Adrenal gland (tissue), 12 donors: ENCODE measurements around the gene ZBTB7C. TPM values are rescaled to one million over a fixed set of nuclear protein-coding genes. Genes with fewer than 3 reads are reported as not detected.

Experiments
- DNase-seq, 7 donors: peaks; one replicate each; pipeline ENCODE4 v3.0.0-alpha.2; 2019 to 2020
- H3K27ac ChIP-seq, 5 donors: fragments of 200-600 bp; sonication (generic) in 4 of 5; 1 replicate in 3 of 5; 2 replicates in 2 of 5; pipeline versions ENCODE4 v1.5.1 to v1.8.0; 2016 to 2020; ENCODE audit warnings: mild to moderate bottlenecking in 1 of 5
- H3K27me3 ChIP-seq: fragments of 200-600 bp; 2 replicates; pipeline ENCODE4 v1.8.0; 2021
- H3K36me3 ChIP-seq, 2 donors: fragments of 200-600 bp; replicated peaks in 1 of 2; 1 replicate in 1 of 2; 2 replicates in 1 of 2; pipeline versions ENCODE4 v1.5.1 to v1.8.0; 2018 to 2022
- H3K4me1 ChIP-seq, 2 donors: fragments of 200-600 bp; replicated peaks in 1 of 2; 1 replicate in 1 of 2; 2 replicates in 1 of 2; pipeline versions ENCODE4 v1.5.1 to v1.8.0; 2018 to 2021
- H3K4me3 ChIP-seq, 4 donors: fragments of 200-600 bp; sonication (generic) in 3 of 4; one replicate each; pipeline ENCODE4 v1.5.1; 2016 to 2018
- H3K9me3 ChIP-seq, 3 donors: fragments of 200-600 bp; sonication (generic) in 1 of 3; replicated peaks in 1 of 3; 1 replicate in 2 of 3; 2 replicates in 1 of 3; pipeline versions ENCODE4 v1.5.1 to v1.8.0; 2016 to 2021
- POLR2A ChIP-seq, 2 donors: fragments of 450-650 bp; IDR thresholded peaks; one replicate each; pipeline ENCODE4 v1.6.1; 2017; ENCODE audit warnings: antibody characterized with exemption in 2 of 2, mild to moderate bottlenecking in 2 of 2, moderate library complexity in 1 of 2
- WGBS, 4 donors: extraction: QIAGEN DNeasy Blood & Tissue Kit in 2 of 4; methylation state at CpG; one replicate each; pipeline versions ENCODE4 v1.1.5 to v1.1.7; 2013 to 2017; 5-methylcytosine and 5-hydroxymethylcytosine counted together
- intact Hi-C, 2 donors: fragments of 100-400 bp; cut with DNase I; formaldehyde crosslinking; loops; one replicate each; pipeline versions ENCODE4 v1.14.1 to v1.15.0; 2022 to 2023
- polyA plus RNA-seq, 3 donors: library from polyadenylated mRNA; stranded (reverse); fragments of 200-250 nt in 2 of 3; fragments of 350-450 nt in 1 of 3; fragmentation: Illumina TruSeq in 1 of 3; extraction: RNeasy Lipid Tissue Mini Kit (QIAGEN cat#74804) in 1 of 3; gene quantifications; one replicate each; pipeline ENCODE4 v1.2.3, GENCODE V29; 2013 to 2014
- total RNA-seq, 9 donors: library from RNA; depleted of rRNA in 4 of 9; stranded (reverse); fragments of >200 nt in 4 of 9; fragments of 120-200 nt in 1 of 9; fragmentation: NEBNext Ultra II Directional in 1 of 9; extraction: Animal tissue kit (Norgen Biotek cat#: 25700) in 1 of 9; gene quantifications; one replicate each; pipeline versions ENCODE4 v1.1.0 to v1.2.4, GENCODE V29; 2013 to 2023
- TF ChIP-seq, protein P1 (sequence below), 6 experiments: fragments of 450-650 bp in 4 of 6; fragments of 200-600 bp in 2 of 6; sonication (generic) in 1 of 6; IDR thresholded peaks; 1 replicate in 5 of 6; 2 replicates in 1 of 6; pipeline versions ENCODE4 v1.5.1 to v1.8.0; 2016 to 2021; ENCODE audit warnings: antibody characterized with exemption in 6 of 6, mild to moderate bottlenecking in 2 of 6, moderate library complexity in 1 of 6
- donor health status: healthy with polysubstance abuse.
- donor health status: Bipolar disorder and iron deficiency.
- donor health status: DM: yes; HTN: yes; CAD: no.
- donor health status: DM: no; HTN: no; CAD: no.
- donor health status: DM: no; HTN: no; CAD: no.
- donor health status: DM: yes; HTN: yes; CAD: no.

Gene ZBTB7C
- total and polyA plus RNA-seq, 12 donors: 5.2 to 42.8 (median 26.8) TPM

DNA sequence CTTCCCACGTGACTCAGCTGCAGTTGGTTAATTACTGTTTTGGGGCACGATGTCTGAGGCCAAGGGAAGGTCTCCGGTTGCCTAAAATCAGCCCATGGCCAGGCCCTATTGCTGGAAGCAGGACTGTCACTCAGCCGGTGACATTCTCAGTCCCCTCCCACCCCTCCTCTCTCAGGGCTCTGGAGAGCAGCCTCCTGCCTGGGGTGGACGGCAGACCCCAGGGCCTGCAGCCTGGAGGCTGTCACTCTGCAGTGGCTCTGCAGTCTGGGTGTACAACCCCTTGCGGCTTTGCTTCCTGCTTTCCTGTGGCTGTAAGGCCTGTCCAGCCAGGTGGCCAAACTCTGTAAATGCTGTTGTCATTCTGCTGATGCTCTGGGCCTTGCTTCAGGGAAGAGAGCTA is 32.8 kb downstream of the ZBTB7C start:
- H3K27ac ChIP-seq: no peak overlapping the region
- TF ChIP-seq POLR2A (IDR thresholded peaks at IDR 0.05): no peak
- TF ChIP-seq, protein P1, sequence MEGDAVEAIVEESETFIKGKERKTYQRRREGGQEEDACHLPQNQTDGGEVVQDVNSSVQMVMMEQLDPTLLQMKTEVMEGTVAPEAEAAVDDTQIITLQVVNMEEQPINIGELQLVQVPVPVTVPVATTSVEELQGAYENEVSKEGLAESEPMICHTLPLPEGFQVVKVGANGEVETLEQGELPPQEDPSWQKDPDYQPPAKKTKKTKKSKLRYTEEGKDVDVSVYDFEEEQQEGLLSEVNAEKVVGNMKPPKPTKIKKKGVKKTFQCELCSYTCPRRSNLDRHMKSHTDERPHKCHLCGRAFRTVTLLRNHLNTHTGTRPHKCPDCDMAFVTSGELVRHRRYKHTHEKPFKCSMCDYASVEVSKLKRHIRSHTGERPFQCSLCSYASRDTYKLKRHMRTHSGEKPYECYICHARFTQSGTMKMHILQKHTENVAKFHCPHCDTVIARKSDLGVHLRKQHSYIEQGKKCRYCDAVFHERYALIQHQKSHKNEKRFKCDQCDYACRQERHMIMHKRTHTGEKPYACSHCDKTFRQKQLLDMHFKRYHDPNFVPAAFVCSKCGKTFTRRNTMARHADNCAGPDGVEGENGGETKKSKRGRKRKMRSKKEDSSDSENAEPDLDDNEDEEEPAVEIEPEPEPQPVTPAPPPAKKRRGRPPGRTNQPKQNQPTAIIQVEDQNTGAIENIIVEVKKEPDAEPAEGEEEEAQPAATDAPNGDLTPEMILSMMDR (IDR thresholded peaks at IDR 0.05): no peak
- H3K27me3 ChIP-seq: no peaks in the 10 kb centered on the region
- H3K4me1 ChIP-seq: peaks cover 9 to 14% of the 10 kb centered on the region in 2 donors
- intact Hi-C loops: no loop called here
- 47 to 72% (median 63%) methylated on average over 3 to 6 of the region's 6 CpGs for WGBS, 4 donors
- peak in 1 of 7 donors; percentile 45 for DNase-seq
- no peak overlapping the region for H3K4me3 ChIP-seq
- no peaks in the 10 kb centered on the region for H3K9me3 ChIP-seq
- H3K36me3 ChIP-seq: no peaks in the 10 kb centered on the region

DNA sequence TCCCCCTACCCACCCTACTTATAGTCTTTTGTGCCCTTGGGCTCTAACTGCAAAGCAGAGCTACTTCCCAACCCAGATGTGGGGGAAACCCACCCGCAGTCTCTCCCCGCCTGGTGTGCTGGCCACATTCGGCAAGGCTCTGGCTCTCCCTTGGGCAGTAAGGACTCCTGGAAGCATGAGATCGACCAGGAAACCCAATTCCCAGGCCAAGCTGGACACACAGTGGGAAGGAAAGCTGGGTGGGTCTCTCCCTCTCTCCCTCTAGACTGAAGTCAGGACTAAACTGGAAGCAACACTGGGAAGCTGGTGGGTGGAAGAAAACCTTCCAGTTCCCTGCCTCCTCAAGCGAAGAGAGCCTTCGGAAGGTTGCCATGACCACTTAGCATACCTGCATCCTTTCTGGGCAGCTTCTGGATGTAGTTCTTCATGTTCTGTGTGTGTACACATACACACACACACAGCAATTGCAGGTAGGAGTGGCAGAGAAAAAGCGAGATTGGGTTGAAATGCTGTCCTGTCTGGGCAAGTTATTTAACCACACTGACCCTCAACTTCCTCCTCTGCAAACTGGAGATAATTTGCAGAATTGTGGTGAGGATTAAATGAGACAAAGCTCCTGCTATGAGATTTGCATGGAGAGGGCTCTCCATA is 33.9 kb downstream of the ZBTB7C start:
- Histone ChIP-seq H3K4me3 (no peak overlapping the region), H3K27me3 (no peaks in the 10 kb centered on the region), H3K36me3 (no peaks in the 10 kb centered on the region), H3K4me1 (peaks cover 9 to 14% of the 10 kb centered on the region in 2 donors), H3K9me3 (no peaks in the 10 kb centered on the region), H3K27ac (peak overlapping the region in 3 of 5 donors; percentile 17 to 76 (median 65))
- intact Hi-C loops: no loop called here
- DNase-seq: no peak
- TF ChIP-seq, protein P1 (IDR thresholded peaks at IDR 0.05): no peak
- TF ChIP-seq POLR2A (IDR thresholded peaks at IDR 0.05): no peak
- WGBS, 4 donors: 73 to 83% (median 79%) methylated on average over 4 to 7 of the region's 7 CpGs

DNA sequence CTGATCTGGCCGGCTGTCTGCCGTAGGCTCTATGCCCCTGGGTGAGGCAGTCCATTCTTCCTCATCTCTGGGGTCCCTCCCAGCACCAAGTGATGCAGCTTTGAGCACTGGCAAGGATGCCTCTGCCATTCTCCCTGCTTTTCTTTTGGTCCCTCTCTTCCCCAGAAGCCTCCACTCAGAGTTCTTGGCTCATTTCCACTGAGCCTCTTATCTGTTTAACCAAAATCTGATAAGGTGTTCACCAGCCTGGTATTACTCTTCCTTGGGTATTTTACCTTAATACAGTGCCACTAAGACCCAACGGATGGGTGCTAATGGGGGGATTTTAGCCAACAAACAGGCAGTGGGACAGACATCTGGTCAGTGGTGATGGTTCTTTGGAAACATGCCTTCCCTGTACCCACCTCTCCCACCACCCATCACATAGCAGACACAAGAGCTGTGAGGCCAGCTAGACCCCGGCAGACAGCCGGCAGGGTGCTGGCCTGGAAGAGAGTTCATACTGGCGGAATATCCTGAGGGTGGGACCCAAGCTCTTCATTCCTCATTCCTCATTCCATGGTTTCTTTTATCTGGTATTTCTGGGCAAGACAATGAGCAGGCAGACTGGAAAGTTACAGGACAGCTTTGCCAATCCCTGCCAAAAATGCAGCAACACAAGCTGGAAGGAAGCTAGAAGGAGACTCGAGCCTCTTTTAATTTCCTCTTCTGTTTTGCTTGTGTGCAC is 34.6 kb downstream of the ZBTB7C start:
- intact Hi-C loops: no loop called here
- TF ChIP-seq POLR2A (IDR thresholded peaks at IDR 0.05): no peak
- TF ChIP-seq, protein P1 (IDR thresholded peaks at IDR 0.05): no peak
- Histone ChIP-seq H3K27ac (peak overlapping the region in 3 of 5 donors; percentile 17 to 76 (median 65)), H3K27me3 (no peaks in the 10 kb centered on the region), H3K36me3 (no peaks in the 10 kb centered on the region), H3K4me1 (peaks cover 9 to 14% of the 10 kb centered on the region in 2 donors), H3K9me3 (no peaks in the 10 kb centered on the region), H3K4me3 (no peak overlapping the region)
- peak in 6 of 7 donors; percentile 35 to 64 (median 58) for DNase-seq
- WGBS, 4 donors: 56 to 63% (median 59%) methylated on average over 7 of the region's 7 CpGs

DNA sequence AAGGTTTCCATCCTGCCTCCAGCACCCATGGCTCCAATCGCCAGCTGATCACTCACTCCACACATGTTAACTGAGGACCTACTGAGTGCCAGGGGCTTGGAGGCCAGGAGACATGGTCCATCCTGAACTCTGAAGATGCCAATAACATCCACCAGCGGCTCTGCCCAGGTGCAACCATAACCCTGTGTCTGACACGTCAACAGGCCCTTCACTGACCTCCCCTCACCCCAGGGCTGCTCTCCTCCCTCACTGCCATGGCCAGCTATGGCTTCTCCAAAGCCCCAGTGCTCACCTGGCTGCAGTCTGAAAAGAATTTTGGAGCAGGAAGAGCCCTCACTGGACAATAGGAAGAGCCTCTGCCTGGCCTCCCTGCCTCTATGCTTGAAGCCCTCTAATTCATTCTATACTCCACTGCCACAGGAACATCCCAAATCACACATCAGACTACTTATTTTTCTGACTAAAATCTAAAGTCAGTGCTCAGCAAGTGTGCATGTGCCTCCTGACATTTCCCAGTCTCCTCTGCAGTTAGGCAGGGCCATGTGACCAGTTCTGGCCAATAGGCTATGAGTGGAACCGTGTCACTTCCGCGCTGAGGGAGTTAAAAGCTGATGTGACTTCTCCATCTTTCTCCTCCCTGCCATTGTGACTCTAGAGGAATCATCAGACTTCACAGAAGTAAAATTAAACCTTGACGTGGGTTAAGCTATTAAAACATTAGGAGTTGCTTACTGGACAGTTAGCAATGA is 37.2 kb downstream of the ZBTB7C start:
- Histone ChIP-seq H3K27ac (no peak overlapping the region), H3K27me3 (no peaks in the 10 kb centered on the region), H3K36me3 (no peaks in the 10 kb centered on the region), H3K9me3 (no peaks in the 10 kb centered on the region), H3K4me1 (peaks cover 9 to 14% of the 10 kb centered on the region in 2 donors), H3K4me3 (no peak overlapping the region)
- TF ChIP-seq, protein P1 (IDR thresholded peaks at IDR 0.05): no peak
- TF ChIP-seq POLR2A (IDR thresholded peaks at IDR 0.05): no peak
- peak in 2 of 7 donors; percentile 9 to 40 for DNase-seq
- intact Hi-C loops: no loop called here
- 92 to 96% (median 95%) methylated on average over 7 of the region's 7 CpGs for WGBS, 4 donors
